ENCODE data around the gene CNOT6.
"Not testable (repeated sequence)": the region's sequence is repeated elsewhere in the genome, so short reads cannot be mapped to it uniquely, and the experiment has no call there.

DNA sequence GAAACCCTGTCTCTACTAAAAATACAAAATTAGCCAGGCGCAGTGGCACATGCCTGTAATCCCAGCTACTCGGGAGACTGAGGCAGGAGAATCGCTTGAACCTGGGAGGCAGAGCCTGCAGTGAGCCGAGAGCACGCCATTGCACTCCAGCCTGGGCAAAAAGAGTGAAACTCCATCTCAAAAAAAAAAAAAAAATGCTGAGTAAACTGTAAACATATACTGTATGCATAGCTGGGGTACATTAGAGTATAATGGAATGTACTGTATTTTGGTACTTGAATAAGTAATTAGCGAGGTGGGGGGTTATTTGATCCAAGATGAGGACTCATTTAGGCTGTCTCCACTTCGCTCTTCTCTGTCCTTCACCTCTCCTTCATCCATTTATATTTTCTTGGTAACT is 3.7 kb downstream of the CNOT6 start:
- TF ChIP-seq, protein P1, sequence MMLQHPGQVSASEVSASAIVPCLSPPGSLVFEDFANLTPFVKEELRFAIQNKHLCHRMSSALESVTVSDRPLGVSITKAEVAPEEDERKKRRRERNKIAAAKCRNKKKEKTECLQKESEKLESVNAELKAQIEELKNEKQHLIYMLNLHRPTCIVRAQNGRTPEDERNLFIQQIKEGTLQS (IDR thresholded peaks at IDR 0.05), result not testable (repeated sequence)
- TF ChIP-seq, protein P2, sequence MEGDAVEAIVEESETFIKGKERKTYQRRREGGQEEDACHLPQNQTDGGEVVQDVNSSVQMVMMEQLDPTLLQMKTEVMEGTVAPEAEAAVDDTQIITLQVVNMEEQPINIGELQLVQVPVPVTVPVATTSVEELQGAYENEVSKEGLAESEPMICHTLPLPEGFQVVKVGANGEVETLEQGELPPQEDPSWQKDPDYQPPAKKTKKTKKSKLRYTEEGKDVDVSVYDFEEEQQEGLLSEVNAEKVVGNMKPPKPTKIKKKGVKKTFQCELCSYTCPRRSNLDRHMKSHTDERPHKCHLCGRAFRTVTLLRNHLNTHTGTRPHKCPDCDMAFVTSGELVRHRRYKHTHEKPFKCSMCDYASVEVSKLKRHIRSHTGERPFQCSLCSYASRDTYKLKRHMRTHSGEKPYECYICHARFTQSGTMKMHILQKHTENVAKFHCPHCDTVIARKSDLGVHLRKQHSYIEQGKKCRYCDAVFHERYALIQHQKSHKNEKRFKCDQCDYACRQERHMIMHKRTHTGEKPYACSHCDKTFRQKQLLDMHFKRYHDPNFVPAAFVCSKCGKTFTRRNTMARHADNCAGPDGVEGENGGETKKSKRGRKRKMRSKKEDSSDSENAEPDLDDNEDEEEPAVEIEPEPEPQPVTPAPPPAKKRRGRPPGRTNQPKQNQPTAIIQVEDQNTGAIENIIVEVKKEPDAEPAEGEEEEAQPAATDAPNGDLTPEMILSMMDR (IDR thresholded peaks at IDR 0.05 in 2 of 3, conservative IDR thresholded peaks at IDR 0.05 in 1 of 3; ENCODE audit: borderline replicate concordance in 1 of 3, insufficient read depth in 1 of 3, low read depth in 2 of 3, low read length in 2 of 3), result not testable (repeated sequence)
- not testable (repeated sequence) for TF ChIP-seq SP1 (IDR thresholded peaks at IDR 0.05; ENCODE audit: low read depth); SIN3A (IDR thresholded peaks at IDR 0.05; ENCODE audit: low read depth); YY1 (IDR thresholded peaks at IDR 0.05; ENCODE audit: extremely low read depth, insufficient replicate concordance, low read depth, low read length); CEBPB (IDR thresholded peaks at IDR 0.05; ENCODE audit: low read depth); POLR2AphosphoS5 (IDR thresholded peaks at IDR 0.05; ENCODE audit: low read depth, low read length); TCF7L2 (IDR thresholded peaks at IDR 0.05; ENCODE audit: borderline replicate concordance, extremely low read depth, insufficient read depth, insufficient read length); EGR1 (IDR thresholded peaks at IDR 0.05; ENCODE audit: low read depth); POLR2A (IDR thresholded peaks at IDR 0.05; ENCODE audit: borderline replicate concordance, extremely low read depth, insufficient read depth, insufficient read length); CBX3 (IDR thresholded peaks at IDR 0.05; ENCODE audit: low read depth)
- TF ChIP-seq, protein P3, sequence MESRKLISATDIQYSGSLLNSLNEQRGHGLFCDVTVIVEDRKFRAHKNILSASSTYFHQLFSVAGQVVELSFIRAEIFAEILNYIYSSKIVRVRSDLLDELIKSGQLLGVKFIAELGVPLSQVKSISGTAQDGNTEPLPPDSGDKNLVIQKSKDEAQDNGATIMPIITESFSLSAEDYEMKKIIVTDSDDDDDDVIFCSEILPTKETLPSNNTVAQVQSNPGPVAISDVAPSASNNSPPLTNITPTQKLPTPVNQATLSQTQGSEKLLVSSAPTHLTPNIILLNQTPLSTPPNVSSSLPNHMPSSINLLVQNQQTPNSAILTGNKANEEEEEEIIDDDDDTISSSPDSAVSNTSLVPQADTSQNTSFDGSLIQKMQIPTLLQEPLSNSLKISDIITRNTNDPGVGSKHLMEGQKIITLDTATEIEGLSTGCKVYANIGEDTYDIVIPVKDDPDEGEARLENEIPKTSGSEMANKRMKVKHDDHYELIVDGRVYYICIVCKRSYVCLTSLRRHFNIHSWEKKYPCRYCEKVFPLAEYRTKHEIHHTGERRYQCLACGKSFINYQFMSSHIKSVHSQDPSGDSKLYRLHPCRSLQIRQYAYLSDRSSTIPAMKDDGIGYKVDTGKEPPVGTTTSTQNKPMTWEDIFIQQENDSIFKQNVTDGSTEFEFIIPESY (IDR thresholded peaks at IDR 0.05; ENCODE audit: extremely low read depth, insufficient replicate concordance, low read length), result not testable (repeated sequence)
- TF ChIP-seq, protein P4, sequence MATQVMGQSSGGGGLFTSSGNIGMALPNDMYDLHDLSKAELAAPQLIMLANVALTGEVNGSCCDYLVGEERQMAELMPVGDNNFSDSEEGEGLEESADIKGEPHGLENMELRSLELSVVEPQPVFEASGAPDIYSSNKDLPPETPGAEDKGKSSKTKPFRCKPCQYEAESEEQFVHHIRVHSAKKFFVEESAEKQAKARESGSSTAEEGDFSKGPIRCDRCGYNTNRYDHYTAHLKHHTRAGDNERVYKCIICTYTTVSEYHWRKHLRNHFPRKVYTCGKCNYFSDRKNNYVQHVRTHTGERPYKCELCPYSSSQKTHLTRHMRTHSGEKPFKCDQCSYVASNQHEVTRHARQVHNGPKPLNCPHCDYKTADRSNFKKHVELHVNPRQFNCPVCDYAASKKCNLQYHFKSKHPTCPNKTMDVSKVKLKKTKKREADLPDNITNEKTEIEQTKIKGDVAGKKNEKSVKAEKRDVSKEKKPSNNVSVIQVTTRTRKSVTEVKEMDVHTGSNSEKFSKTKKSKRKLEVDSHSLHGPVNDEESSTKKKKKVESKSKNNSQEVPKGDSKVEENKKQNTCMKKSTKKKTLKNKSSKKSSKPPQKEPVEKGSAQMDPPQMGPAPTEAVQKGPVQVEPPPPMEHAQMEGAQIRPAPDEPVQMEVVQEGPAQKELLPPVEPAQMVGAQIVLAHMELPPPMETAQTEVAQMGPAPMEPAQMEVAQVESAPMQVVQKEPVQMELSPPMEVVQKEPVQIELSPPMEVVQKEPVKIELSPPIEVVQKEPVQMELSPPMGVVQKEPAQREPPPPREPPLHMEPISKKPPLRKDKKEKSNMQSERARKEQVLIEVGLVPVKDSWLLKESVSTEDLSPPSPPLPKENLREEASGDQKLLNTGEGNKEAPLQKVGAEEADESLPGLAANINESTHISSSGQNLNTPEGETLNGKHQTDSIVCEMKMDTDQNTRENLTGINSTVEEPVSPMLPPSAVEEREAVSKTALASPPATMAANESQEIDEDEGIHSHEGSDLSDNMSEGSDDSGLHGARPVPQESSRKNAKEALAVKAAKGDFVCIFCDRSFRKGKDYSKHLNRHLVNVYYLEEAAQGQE (IDR thresholded peaks at IDR 0.05; ENCODE audit: low read depth), result not testable (repeated sequence)
- TF ChIP-seq, protein P5, sequence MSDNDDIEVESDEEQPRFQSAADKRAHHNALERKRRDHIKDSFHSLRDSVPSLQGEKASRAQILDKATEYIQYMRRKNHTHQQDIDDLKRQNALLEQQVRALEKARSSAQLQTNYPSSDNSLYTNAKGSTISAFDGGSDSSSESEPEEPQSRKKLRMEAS (IDR thresholded peaks at IDR 0.05), result not testable (repeated sequence)

Measured in HCT116 (cell line).